Measurements from ENCODE around the gene PLCB1. TPM values are rescaled to one million over a fixed set of nuclear protein-coding genes. Genes with fewer than 3 reads are reported as not detected.

The PLCB1 gene
- total RNA-seq, 1 donor from 2014 or later: 10.7 TPM

- DNase-seq (ENCODE audit: low read depth): no peak
Measured at GRCh38 chr20:8423482-8423881, 291.4 kb downstream of the PLCB1 start.

GRCh38 chr20:8424010-8424409, 291.9 kb downstream of the PLCB1 start:
- H4K20me1 ChIP-seq (ENCODE audit: insufficient read depth, low read length): no peaks in the 10 kb centered on the region
- no peak overlapping the region for H3K4me3 Mint-ChIP-seq (ENCODE audit: unreplicated experiment)
- peak overlapping the region; percentile 48 for H3K27ac Mint-ChIP-seq (ENCODE audit: unreplicated experiment)
- no peak overlapping the region for H2AFZ ChIP-seq (ENCODE audit: low read depth, low read length)
- H3K9me3 ChIP-seq (ENCODE audit: insufficient read depth, low read depth, low read length): no peaks in the 10 kb centered on the region
- H3K9ac ChIP-seq (ENCODE audit: low read length): no peak overlapping the region
- peak; percentile 81 for DNase-seq (ENCODE audit: low read depth)
- H3K79me2 ChIP-seq (ENCODE audit: insufficient read depth, low read length): no peaks in the 10 kb centered on the region
- peak overlapping the region; percentile 0 for H3K4me2 ChIP-seq (ENCODE audit: low read length)
- H3K36me3 Mint-ChIP-seq (ENCODE audit: low read depth, unreplicated experiment): no peaks in the 10 kb centered on the region
- no peak for FAIRE-seq
- H3K4me1 Mint-ChIP-seq (ENCODE audit: low read depth, unreplicated experiment): peaks cover 10% of the 10 kb centered on the region
- TF ChIP-seq, protein P1, sequence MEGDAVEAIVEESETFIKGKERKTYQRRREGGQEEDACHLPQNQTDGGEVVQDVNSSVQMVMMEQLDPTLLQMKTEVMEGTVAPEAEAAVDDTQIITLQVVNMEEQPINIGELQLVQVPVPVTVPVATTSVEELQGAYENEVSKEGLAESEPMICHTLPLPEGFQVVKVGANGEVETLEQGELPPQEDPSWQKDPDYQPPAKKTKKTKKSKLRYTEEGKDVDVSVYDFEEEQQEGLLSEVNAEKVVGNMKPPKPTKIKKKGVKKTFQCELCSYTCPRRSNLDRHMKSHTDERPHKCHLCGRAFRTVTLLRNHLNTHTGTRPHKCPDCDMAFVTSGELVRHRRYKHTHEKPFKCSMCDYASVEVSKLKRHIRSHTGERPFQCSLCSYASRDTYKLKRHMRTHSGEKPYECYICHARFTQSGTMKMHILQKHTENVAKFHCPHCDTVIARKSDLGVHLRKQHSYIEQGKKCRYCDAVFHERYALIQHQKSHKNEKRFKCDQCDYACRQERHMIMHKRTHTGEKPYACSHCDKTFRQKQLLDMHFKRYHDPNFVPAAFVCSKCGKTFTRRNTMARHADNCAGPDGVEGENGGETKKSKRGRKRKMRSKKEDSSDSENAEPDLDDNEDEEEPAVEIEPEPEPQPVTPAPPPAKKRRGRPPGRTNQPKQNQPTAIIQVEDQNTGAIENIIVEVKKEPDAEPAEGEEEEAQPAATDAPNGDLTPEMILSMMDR (IDR thresholded peaks at IDR 0.05; ENCODE audit: insufficient read depth, low read depth, low read length): no peak
- no peak for TF ChIP-seq EZH2 (IDR thresholded peaks at IDR 0.05; ENCODE audit: insufficient read depth, low read length)
- H3K27me3 Mint-ChIP-seq (ENCODE audit: low read depth, unreplicated experiment): no peaks in the 10 kb centered on the region
- H3K36me3 ChIP-seq (ENCODE audit: insufficient read depth, low read length): no peaks in the 10 kb centered on the region
- H3K27ac ChIP-seq (ENCODE audit: low read depth, low read length): no peak overlapping the region
- H3K4me1 ChIP-seq (ENCODE audit: insufficient read depth, low read length): peaks cover 6% of the 10 kb centered on the region
- no peaks in the 10 kb centered on the region for H3K27me3 ChIP-seq (ENCODE audit: insufficient read depth, low read length)
- H3K4me3 ChIP-seq (ENCODE audit: insufficient read depth, low read depth, low read length): no peak overlapping the region
- H3K9me3 Mint-ChIP-seq (ENCODE audit: unreplicated experiment): no peaks in the 10 kb centered on the region

More at GRCh38 chr20:8423482-8423881, 291.4 kb downstream of the PLCB1 start:
- Histone ChIP-seq H3K79me2 (ENCODE audit: insufficient read depth, low read length) (no peaks in the 10 kb centered on the region), H3K27ac (ENCODE audit: low read depth, low read length) (no peak overlapping the region), H3K4me1 (ENCODE audit: insufficient read depth, low read length) (peaks cover 6% of the 10 kb centered on the region), H3K4me2 (ENCODE audit: low read length) (no peak overlapping the region), H3K36me3 (ENCODE audit: insufficient read depth, low read length) (no peaks in the 10 kb centered on the region), H3K9me3 (ENCODE audit: insufficient read depth, low read depth, low read length) (no peaks in the 10 kb centered on the region), H3K27me3 (ENCODE audit: insufficient read depth, low read length) (no peaks in the 10 kb centered on the region), H4K20me1 (ENCODE audit: insufficient read depth, low read length) (no peaks in the 10 kb centered on the region), H3K4me3 (ENCODE audit: insufficient read depth, low read depth, low read length) (no peak overlapping the region), H3K9ac (ENCODE audit: low read length) (no peak overlapping the region), H2AFZ (ENCODE audit: low read depth, low read length) (no peak overlapping the region)
- no peaks in the 10 kb centered on the region for H3K9me3 Mint-ChIP-seq (ENCODE audit: unreplicated experiment)
- H3K4me3 Mint-ChIP-seq (ENCODE audit: unreplicated experiment): no peak overlapping the region
- FAIRE-seq: no peak
- H3K27ac Mint-ChIP-seq (ENCODE audit: unreplicated experiment): no peak overlapping the region
- no peaks in the 10 kb centered on the region for H3K27me3 Mint-ChIP-seq (ENCODE audit: low read depth, unreplicated experiment)
- TF ChIP-seq, protein P1 (IDR thresholded peaks at IDR 0.05; ENCODE audit: insufficient read depth, low read depth, low read length): no peak
- no peak for TF ChIP-seq EZH2 (IDR thresholded peaks at IDR 0.05; ENCODE audit: insufficient read depth, low read length)
- no peaks in the 10 kb centered on the region for H3K36me3 Mint-ChIP-seq (ENCODE audit: low read depth, unreplicated experiment)
- H3K4me1 Mint-ChIP-seq (ENCODE audit: low read depth, unreplicated experiment): peaks cover 10% of the 10 kb centered on the region

GRCh38 chr20:8425016-8425415, 292.9 kb downstream of the PLCB1 start:
- H3K9me3 ChIP-seq (ENCODE audit: insufficient read depth, low read depth, low read length): no peaks in the 10 kb centered on the region
- H3K27me3 ChIP-seq (ENCODE audit: insufficient read depth, low read length): no peaks in the 10 kb centered on the region
- H3K36me3 ChIP-seq (ENCODE audit: insufficient read depth, low read length): no peaks in the 10 kb centered on the region
- no peak overlapping the region for H3K4me2 ChIP-seq (ENCODE audit: low read length)
- FAIRE-seq (no peak), DNase-seq (ENCODE audit: low read depth) (no peak)
- no peaks in the 10 kb centered on the region for H3K79me2 ChIP-seq (ENCODE audit: insufficient read depth, low read length)
- H3K4me3 Mint-ChIP-seq (ENCODE audit: unreplicated experiment): no peak overlapping the region
- no peak overlapping the region for H2AFZ ChIP-seq (ENCODE audit: low read depth, low read length)
- no peaks in the 10 kb centered on the region for H4K20me1 ChIP-seq (ENCODE audit: insufficient read depth, low read length)
- H3K36me3 Mint-ChIP-seq (ENCODE audit: low read depth, unreplicated experiment): no peaks in the 10 kb centered on the region
- H3K27ac ChIP-seq (ENCODE audit: low read depth, low read length): no peak overlapping the region
- H3K4me1 Mint-ChIP-seq (ENCODE audit: low read depth, unreplicated experiment): peaks cover 10% of the 10 kb centered on the region
- H3K9ac ChIP-seq (ENCODE audit: low read length): no peak overlapping the region
- no peak overlapping the region for H3K4me3 ChIP-seq (ENCODE audit: insufficient read depth, low read depth, low read length)
- H3K27me3 Mint-ChIP-seq (ENCODE audit: low read depth, unreplicated experiment): no peaks in the 10 kb centered on the region
- peaks cover 6% of the 10 kb centered on the region for H3K4me1 ChIP-seq (ENCODE audit: insufficient read depth, low read length)
- TF ChIP-seq, protein P1 (IDR thresholded peaks at IDR 0.05; ENCODE audit: insufficient read depth, low read depth, low read length): no peak
- TF ChIP-seq EZH2 (IDR thresholded peaks at IDR 0.05; ENCODE audit: insufficient read depth, low read length): no peak
- no peak overlapping the region for H3K27ac Mint-ChIP-seq (ENCODE audit: unreplicated experiment)
- no peaks in the 10 kb centered on the region for H3K9me3 Mint-ChIP-seq (ENCODE audit: unreplicated experiment)

All from astrocyte (in vitro differentiated cells and primary cell).